SK-N-SH (cell line): ENCODE results near the gene GNG4. TPM values are rescaled to one million over a fixed set of nuclear protein-coding genes. Genes with fewer than 3 reads are reported as not detected.

ENCODE experiments used
- CTCF ChIA-PET: fragments of 300-600, 350-600 bp; formaldehyde crosslinking; extraction: SDS; loops from one replicate; lab custom pipeline; 2021; lab: Yijun Ruan, JAX
- POLR2A ChIA-PET: fragments of 350-600 bp; sonication (Branson Sonifier 250); formaldehyde crosslinking; extraction: SDS; loops from one replicate; lab custom pipeline; 2020; ENCODE audit warnings: antibody characterized with exemption, inconsistent platforms; lab: Yijun Ruan, JAX
- DNase-seq: peaks from one replicate; pipeline ENCODE4 v3.0.0; 2012
- H2AFZ ChIP-seq: fragments of 200-600 bp; sonication (generic); 2 replicates; pipeline ENCODE4 v1.8.1; 2016; ENCODE audit warnings: antibody characterized with exemption, mild to moderate bottlenecking, low read depth
- H3F3A ChIP-seq: fragments of 200-600 bp; sonication (generic); replicated peaks from 2 replicates; pipeline ENCODE3; 2016; ENCODE audit warnings: antibody characterized with exemption, mild to moderate bottlenecking; ENCODE audit not compliant: insufficient read depth
- H3K27ac ChIP-seq, 2 experiments: fragments of 200-500 bp in 1 of 2; fragments of 200-600 bp in 1 of 2; sonication (Bioruptor generic) in 1 of 2; sonication (generic), shearing (Covaris generic) in 1 of 2; 2 replicates each; pipeline versions ENCODE4 v1.5.1 to v1.6.1; 2014 to 2016; ENCODE audit warnings: low read depth in 2 of 2, inconsistent platforms in 1 of 2, low read length in 1 of 2, mild to moderate bottlenecking in 1 of 2, mixed read lengths in 1 of 2
- H3K27me3 ChIP-seq: fragments of 200-600 bp; sonication (generic), shearing (Covaris generic); 2 replicates; pipeline ENCODE4 v1.6.1; 2016; ENCODE audit warnings: mixed run types; ENCODE audit not compliant: insufficient read depth
- H3K36me3 ChIP-seq, 2 experiments: fragments of 200-500 bp in 1 of 2; fragments of 200-600 bp in 1 of 2; sonication (Bioruptor generic) in 1 of 2; sonication (generic) in 1 of 2; replicated peaks in 1 of 2; 2 replicates each; pipeline versions ENCODE3 to v1.5.1; 2014 to 2016; ENCODE audit warnings: low read length in 1 of 2, mild to moderate bottlenecking in 1 of 2; ENCODE audit not compliant: insufficient read depth in 2 of 2, control insufficient read depth in 1 of 2
- H3K4me1 ChIP-seq, 2 experiments: fragments of 200-500 bp in 1 of 2; fragments of 200-600 bp in 1 of 2; sonication (Bioruptor generic) in 1 of 2; sonication (generic), shearing (Covaris generic) in 1 of 2; 2 replicates each; pipeline versions ENCODE4 v1.5.1 to v1.6.1; 2014 to 2016; ENCODE audit warnings: low read depth in 1 of 2, low read length in 1 of 2, mixed run types in 1 of 2; ENCODE audit not compliant: insufficient read depth in 2 of 2, control insufficient read depth in 1 of 2
- H3K4me2 ChIP-seq: fragments of 200-600 bp; sonication (generic), shearing (Covaris generic); 2 replicates; pipeline ENCODE4 v1.6.1; 2017; ENCODE audit warnings: mixed run types
- H3K4me3 ChIP-seq, 2 experiments: fragments of 200-500 bp in 1 of 2; fragments of 200-600 bp in 1 of 2; sonication (Bioruptor generic) in 1 of 2; sonication (generic), shearing (Covaris generic) in 1 of 2; 2 replicates each; pipeline versions ENCODE4 v1.5.1 to v1.8.1; 2014 to 2016; ENCODE audit warnings: low read depth in 2 of 2, inconsistent platforms in 1 of 2, low read length in 1 of 2, mild to moderate bottlenecking in 1 of 2, mixed read lengths in 1 of 2, moderate library complexity in 1 of 2
- H3K79me2 ChIP-seq: fragments of 200-600 bp; sonication (generic); 2 replicates; pipeline ENCODE4 v1.8.1; 2017; ENCODE audit warnings: mild to moderate bottlenecking; ENCODE audit not compliant: insufficient read depth
- H3K9ac ChIP-seq: fragments of 200-600 bp; sonication (generic); 2 replicates; pipeline ENCODE4 v1.6.1; 2017; ENCODE audit warnings: mixed run types
- H3K9me2 ChIP-seq: fragments of 200-600 bp; sonication (generic); 2 replicates; pipeline ENCODE4 v1.6.1; 2017; ENCODE audit warnings: mixed run types
- H3K9me3 ChIP-seq: fragments of 200-600 bp; sonication (generic); 2 replicates; pipeline ENCODE4 v1.6.1; 2017; ENCODE audit warnings: mixed run types, mild to moderate bottlenecking, moderate library complexity
- H4K20me1 ChIP-seq: fragments of 200-600 bp; sonication (generic); 2 replicates; pipeline ENCODE4 v1.6.1; 2017; ENCODE audit warnings: mild to moderate bottlenecking, mixed run types; ENCODE audit not compliant: insufficient read depth
- FOXM1 ChIP-seq: IDR thresholded peaks from 2 replicates; pipeline ENCODE4 v1.4.0; 2012; ENCODE audit warnings: low read depth, mild to moderate bottlenecking
- GATA2 ChIP-seq: sonication (generic); formaldehyde crosslinking; IDR thresholded peaks from 2 replicates; pipeline ENCODE4 v1.5.0; 2020; ENCODE audit warnings: mild to moderate bottlenecking, missing genetic modification reagents
- MEF2A ChIP-seq: IDR thresholded peaks from 2 replicates; pipeline ENCODE4 v1.4.0; 2012; ENCODE audit warnings: low read depth, borderline replicate concordance
- NRF1 ChIP-seq: IDR thresholded peaks from 2 replicates; pipeline ENCODE4 v1.6.1; 2012; ENCODE audit warnings: low read depth, mild to moderate bottlenecking, low read length
- RAD21 ChIP-seq: IDR thresholded peaks from 2 replicates; pipeline ENCODE4 v1.6.1; 2012; ENCODE audit warnings: mild to moderate bottlenecking, low read length
- RCOR1 ChIP-seq: fragments of 150-350 bp; IDR thresholded peaks from 2 replicates; pipeline ENCODE4 v1.6.1; 2017; ENCODE audit warnings: antibody characterized with exemption, low read length
- RFX5 ChIP-seq: IDR thresholded peaks from 2 replicates; pipeline ENCODE4 v1.6.1; 2012; ENCODE audit warnings: mild to moderate bottlenecking, improper control_type of control experiment, low read length
- SIN3A ChIP-seq: IDR thresholded peaks from 2 replicates; pipeline ENCODE4 v1.6.1; 2012; ENCODE audit warnings: low read depth, mild to moderate bottlenecking, low read length, moderate library complexity, borderline replicate concordance
- TEAD4 ChIP-seq: IDR thresholded peaks from 2 replicates; pipeline ENCODE4 v1.4.0; 2012; ENCODE audit warnings: mild to moderate bottlenecking, borderline replicate concordance; ENCODE audit not compliant: insufficient read depth
- WGBS: methylation state at CpG from one replicate; pipeline ENCODE4 v1.1.6; 2017; ENCODE audit warnings: low lambda C conversion rate; 5-methylcytosine and 5-hydroxymethylcytosine counted together
- polyA plus RNA-seq, 3 experiments: library from polyadenylated mRNA; depleted of rRNA; stranded (reverse); fragments of >200 nt; gene quantifications; 2 replicates each; pipeline ENCODE4 v1.2.3, GENCODE V29; 2012
- TF ChIP-seq, protein P1 (sequence below): IDR thresholded peaks from 2 replicates; pipeline ENCODE4; 2012
- TF ChIP-seq, protein P2 (sequence below): IDR thresholded peaks from 2 replicates; pipeline ENCODE4 v1.6.1; 2012; ENCODE audit warnings: mild to moderate bottlenecking, low read depth, low read length, moderate library complexity

Gene GNG4
- polyA plus RNA-seq, 1 of the 3 experiments (the other 2 are of a cell fraction), result 1.6 TPM

DNA sequence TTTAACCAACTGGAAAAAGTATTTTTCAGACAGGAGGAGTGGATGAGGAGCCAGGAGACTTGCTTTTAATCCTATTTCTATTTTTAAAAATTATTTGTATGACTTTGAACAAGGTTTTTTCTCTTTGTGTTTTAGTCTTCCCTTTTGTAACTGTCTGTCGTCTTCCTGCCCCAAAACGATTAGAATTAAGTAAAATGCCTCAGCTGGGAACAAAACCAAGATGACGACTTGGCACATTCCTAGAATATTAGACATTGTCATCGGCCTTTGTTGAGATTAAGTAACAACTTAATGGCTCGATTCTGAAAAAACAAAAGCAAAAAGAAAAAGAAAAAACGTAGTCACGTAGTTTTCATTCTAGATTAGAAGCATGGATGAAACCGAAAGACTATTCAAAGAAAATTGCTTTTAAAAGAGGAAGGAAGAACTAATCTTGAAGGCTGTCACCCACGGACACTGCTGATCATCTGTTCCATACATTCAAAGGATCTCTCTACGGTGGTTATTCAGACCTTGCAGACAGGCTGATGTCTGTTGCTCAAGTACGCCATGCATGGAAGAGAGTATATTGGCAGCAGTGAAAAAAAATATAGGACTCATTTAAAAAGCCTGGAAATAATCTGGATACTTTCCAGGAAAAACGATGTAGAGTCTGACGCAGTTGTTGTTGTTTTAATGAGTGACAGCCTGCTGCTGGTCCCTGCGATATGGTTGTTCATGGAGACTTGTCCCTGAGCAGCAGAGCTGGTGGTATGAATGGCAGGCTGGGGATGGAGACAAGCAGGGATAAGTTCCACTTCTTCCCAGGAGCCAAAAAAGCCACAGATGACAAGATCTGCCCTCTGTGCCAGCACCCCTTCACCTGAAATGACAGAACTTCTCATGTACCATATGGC, 16.8 kb downstream of the GNG4 start:
- Histone ChIP-seq H4K20me1 (no peaks in the 10 kb centered on the region), H3K79me2 (no peaks in the 10 kb centered on the region), H3K4me3 (no peak overlapping the region), H3K4me1 (peaks cover 0 to 15% of the 10 kb centered on the region in 2 experiments; a peak in 2 of 4 replicates), H3K9me3 (no peaks in the 10 kb centered on the region), H3K27me3 (no peaks in the 10 kb centered on the region), H3F3A (no peaks in the 10 kb centered on the region), H2AFZ (no peak overlapping the region), H3K9me2 (no peaks in the 10 kb centered on the region), H3K9ac (no peak overlapping the region)
- CTCF ChIA-PET, result interaction anchor here (1.2 kb wide), 1 partner anchor 16 kb away, joined by 4 read pairs; no protein-coding TSS in a partner anchor
- TF ChIP-seq, protein P1, sequence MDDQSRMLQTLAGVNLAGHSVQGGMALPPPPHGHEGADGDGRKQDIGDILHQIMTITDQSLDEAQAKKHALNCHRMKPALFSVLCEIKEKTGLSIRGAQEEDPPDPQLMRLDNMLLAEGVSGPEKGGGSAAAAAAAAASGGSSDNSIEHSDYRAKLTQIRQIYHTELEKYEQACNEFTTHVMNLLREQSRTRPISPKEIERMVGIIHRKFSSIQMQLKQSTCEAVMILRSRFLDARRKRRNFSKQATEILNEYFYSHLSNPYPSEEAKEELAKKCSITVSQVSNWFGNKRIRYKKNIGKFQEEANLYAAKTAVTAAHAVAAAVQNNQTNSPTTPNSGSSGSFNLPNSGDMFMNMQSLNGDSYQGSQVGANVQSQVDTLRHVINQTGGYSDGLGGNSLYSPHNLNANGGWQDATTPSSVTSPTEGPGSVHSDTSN, result 0 out of 2 replicates have a peak, but pooled peaks have one; percentile 5
- TF ChIP-seq TEAD4, result no peak
- TF ChIP-seq, all 33 proteins: peak for 1
- Histone ChIP-seq H3K4me2 (no peak overlapping the region), H3K36me3 (no peaks in the 10 kb centered on the region), H3K27ac (0 out of 4 replicates have a peak overlapping the region, but pooled peaks of 1 of the 2 experiments have one; percentile 19)
- POLR2A ChIA-PET, result no interaction called here
- no peak for DNase-seq
- WGBS, result 48% methylated on average over 14 of the region's 14 CpGs

DNA sequence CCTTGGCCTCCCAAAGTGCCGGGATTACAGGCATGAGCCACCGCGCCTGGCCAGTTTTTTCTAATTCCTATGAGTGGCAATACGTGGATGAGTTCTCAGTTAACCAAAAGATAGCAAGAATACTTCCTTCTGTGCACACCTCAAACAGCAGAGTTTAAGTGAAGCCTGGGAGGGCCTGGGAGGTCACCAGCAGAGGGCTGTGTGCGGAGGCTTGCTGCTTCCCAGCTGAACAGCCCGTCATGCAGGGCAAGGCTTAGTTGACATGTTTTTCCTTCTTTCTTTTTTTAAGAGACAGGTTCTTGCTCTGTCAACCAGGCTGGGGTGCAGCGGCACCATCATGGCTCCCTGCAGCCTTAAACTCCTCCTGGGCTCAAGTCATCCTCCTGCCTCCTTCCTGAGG, 17.8 kb downstream of the GNG4 start:
- H3K4me2 ChIP-seq, result no peak overlapping the region
- H3K4me1 ChIP-seq, result peaks cover 0 to 14% of the 10 kb centered on the region in 2 experiments; a peak in 2 of 4 replicates
- no peak overlapping the region for H2AFZ ChIP-seq
- TF ChIP-seq SIN3A (no peak), MEF2A (no peak), GATA2 (CRISPR knock-in tag) (no peak), NRF1 (no peak), RFX5 (no peak), RAD21 (no peak), RCOR1 (no peak), FOXM1 (no peak)
- TF ChIP-seq, protein P1, result no peak
- TF ChIP-seq, protein P2, sequence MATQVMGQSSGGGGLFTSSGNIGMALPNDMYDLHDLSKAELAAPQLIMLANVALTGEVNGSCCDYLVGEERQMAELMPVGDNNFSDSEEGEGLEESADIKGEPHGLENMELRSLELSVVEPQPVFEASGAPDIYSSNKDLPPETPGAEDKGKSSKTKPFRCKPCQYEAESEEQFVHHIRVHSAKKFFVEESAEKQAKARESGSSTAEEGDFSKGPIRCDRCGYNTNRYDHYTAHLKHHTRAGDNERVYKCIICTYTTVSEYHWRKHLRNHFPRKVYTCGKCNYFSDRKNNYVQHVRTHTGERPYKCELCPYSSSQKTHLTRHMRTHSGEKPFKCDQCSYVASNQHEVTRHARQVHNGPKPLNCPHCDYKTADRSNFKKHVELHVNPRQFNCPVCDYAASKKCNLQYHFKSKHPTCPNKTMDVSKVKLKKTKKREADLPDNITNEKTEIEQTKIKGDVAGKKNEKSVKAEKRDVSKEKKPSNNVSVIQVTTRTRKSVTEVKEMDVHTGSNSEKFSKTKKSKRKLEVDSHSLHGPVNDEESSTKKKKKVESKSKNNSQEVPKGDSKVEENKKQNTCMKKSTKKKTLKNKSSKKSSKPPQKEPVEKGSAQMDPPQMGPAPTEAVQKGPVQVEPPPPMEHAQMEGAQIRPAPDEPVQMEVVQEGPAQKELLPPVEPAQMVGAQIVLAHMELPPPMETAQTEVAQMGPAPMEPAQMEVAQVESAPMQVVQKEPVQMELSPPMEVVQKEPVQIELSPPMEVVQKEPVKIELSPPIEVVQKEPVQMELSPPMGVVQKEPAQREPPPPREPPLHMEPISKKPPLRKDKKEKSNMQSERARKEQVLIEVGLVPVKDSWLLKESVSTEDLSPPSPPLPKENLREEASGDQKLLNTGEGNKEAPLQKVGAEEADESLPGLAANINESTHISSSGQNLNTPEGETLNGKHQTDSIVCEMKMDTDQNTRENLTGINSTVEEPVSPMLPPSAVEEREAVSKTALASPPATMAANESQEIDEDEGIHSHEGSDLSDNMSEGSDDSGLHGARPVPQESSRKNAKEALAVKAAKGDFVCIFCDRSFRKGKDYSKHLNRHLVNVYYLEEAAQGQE, result no peak
- TF ChIP-seq, all 33 proteins: peak for 0
- WGBS, result 91% methylated on average over 6 of the region's 7 CpGs
- H3K9me3 ChIP-seq, result no peaks in the 10 kb centered on the region
- no peaks in the 10 kb centered on the region for H3K79me2 ChIP-seq
- H4K20me1 ChIP-seq, result no peaks in the 10 kb centered on the region
- H3K36me3 ChIP-seq, result no peaks in the 10 kb centered on the region
- no peak for DNase-seq
- CTCF ChIA-PET, result no interaction called here
- H3K9me2 ChIP-seq, result no peaks in the 10 kb centered on the region
- H3K27ac ChIP-seq, result no peak overlapping the region
- no peak overlapping the region for H3K4me3 ChIP-seq
- POLR2A ChIA-PET, result no interaction called here
- no peaks in the 10 kb centered on the region for H3F3A ChIP-seq
- no peaks in the 10 kb centered on the region for H3K27me3 ChIP-seq
- H3K9ac ChIP-seq, result no peak overlapping the region
